ENCODE data around the gene SLC6A1. TPM values are rescaled to one million over a fixed set of nuclear protein-coding genes. Genes with fewer than 3 reads are reported as not detected.

Gene SLC6A1
- total and polyA plus RNA-seq, 12 donors: 0.55 to 2.7 (median 1.7) TPM

DNA sequence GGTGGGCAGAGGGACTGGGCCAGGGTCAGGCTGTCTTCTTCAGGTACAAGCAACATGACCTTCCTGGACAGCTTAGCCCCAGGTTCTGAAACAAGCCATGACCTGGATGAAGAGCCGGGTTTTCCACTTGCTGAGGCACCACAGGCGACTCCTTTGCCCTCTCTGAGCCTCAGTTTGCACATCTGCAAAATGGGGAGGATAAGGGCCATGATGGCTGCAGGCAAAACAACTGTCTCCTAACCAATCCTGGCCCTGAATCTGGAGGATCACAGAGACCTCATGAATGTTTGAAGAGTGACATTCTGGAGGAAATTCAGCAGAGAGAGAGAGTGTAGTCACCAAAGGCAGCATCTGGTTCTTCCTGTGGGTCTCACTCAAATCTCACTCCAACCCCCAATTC is 8.0 kb downstream of the SLC6A1 start:
- intact Hi-C loops (cut with DNase I): no loop called here
- WGBS, 2 donors: 47 to 54% methylated on average over 2 of the region's 2 CpGs
- H3K9me3 ChIP-seq: no peaks in the 10 kb centered on the region
- H3K4me3 ChIP-seq: no peak overlapping the region
- DNase-seq (no peak), ATAC-seq (no peak)
- no peaks in the 10 kb centered on the region for H3K36me3 ChIP-seq
- H3K27ac ChIP-seq: no peak overlapping the region
- peaks cover 0 to 68% (median 31%) of the 10 kb centered on the region in 7 donors for H3K27me3 ChIP-seq
- TF ChIP-seq, protein P1, sequence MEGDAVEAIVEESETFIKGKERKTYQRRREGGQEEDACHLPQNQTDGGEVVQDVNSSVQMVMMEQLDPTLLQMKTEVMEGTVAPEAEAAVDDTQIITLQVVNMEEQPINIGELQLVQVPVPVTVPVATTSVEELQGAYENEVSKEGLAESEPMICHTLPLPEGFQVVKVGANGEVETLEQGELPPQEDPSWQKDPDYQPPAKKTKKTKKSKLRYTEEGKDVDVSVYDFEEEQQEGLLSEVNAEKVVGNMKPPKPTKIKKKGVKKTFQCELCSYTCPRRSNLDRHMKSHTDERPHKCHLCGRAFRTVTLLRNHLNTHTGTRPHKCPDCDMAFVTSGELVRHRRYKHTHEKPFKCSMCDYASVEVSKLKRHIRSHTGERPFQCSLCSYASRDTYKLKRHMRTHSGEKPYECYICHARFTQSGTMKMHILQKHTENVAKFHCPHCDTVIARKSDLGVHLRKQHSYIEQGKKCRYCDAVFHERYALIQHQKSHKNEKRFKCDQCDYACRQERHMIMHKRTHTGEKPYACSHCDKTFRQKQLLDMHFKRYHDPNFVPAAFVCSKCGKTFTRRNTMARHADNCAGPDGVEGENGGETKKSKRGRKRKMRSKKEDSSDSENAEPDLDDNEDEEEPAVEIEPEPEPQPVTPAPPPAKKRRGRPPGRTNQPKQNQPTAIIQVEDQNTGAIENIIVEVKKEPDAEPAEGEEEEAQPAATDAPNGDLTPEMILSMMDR (IDR thresholded peaks at IDR 0.05): no peak
- H3K4me1 ChIP-seq: peaks cover 0 to 6% (median 0%) of the 10 kb centered on the region in 9 donors

DNA sequence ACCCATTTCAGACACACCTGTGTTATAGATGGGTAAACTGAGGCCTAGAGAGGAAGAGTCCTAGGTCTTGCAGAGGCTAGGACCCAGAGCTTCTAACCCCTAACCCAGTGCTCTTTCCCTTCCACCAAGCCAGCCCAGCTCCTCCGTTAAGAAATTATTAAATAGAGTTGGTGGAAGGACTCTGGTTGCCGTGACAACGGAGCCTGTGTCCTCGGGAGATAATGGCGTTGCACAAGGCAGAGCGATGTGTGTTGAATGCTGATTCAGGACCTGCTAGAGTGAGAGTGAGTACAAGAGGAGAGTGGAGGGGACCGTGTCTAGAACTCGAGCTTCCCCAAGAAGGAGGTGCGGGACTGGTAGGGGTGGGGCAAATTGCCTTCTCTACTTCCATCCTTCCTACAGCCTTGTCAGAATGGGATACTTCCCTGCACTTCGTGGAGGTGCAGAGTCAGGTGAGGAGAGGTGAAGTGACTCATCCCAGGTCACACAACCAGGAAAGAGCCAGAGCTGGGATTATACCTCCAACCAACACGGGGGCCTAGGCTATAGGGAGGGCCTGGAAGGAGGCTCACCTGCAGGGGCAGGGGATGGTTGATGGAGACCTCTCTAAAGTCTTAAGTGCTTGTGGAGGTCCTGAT is 8.6 kb downstream of the SLC6A1 start:
- Histone ChIP-seq H3K9me3 (no peaks in the 10 kb centered on the region), H3K27me3 (peaks cover 0 to 64% (median 27%) of the 10 kb centered on the region in 7 donors), H3K4me1 (peaks cover 0 to 6% (median 0%) of the 10 kb centered on the region in 9 donors), H3K27ac (no peak overlapping the region), H3K4me3 (no peak overlapping the region), H3K36me3 (no peaks in the 10 kb centered on the region)
- DNase-seq (no peak), ATAC-seq (no peak)
- intact Hi-C loops (cut with DNase I): no loop called here
- TF ChIP-seq, protein P1 (IDR thresholded peaks at IDR 0.05): no peak
- WGBS, 2 donors: 60% methylated on average over 11 of the region's 11 CpGs

DNA sequence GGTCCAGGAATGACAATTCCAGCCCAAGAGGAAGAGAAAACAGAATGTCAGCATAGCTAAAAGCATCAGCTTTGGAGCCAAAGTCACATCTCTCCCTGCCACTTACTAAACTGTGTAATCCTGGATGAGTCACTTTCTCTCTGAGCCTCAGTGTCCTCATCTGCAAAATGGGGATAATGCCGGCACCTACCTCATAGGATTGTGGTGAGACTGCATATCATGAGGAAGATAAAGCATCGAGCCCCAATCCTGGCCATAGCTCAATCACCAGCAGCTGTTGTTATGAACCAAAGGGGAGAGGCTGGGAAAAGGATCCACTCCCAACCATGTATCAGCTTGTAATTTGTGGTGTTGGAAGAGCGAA is 9.1 kb downstream of the SLC6A1 start:
- H3K36me3 ChIP-seq: no peaks in the 10 kb centered on the region
- ATAC-seq: no peak
- TF ChIP-seq, protein P1 (IDR thresholded peaks at IDR 0.05): no peak
- DNase-seq: no peak
- intact Hi-C loops (cut with DNase I): no loop called here
- H3K4me3 ChIP-seq: no peak overlapping the region
- H3K27ac ChIP-seq: no peak overlapping the region
- H3K9me3 ChIP-seq: no peaks in the 10 kb centered on the region
- 87 to 90% methylated on average over 3 of the region's 3 CpGs for WGBS, 2 donors
- H3K4me1 ChIP-seq: peaks cover 0 to 6% (median 0%) of the 10 kb centered on the region in 9 donors
- peaks cover 0 to 58% (median 22%) of the 10 kb centered on the region in 7 donors for H3K27me3 ChIP-seq

DNA sequence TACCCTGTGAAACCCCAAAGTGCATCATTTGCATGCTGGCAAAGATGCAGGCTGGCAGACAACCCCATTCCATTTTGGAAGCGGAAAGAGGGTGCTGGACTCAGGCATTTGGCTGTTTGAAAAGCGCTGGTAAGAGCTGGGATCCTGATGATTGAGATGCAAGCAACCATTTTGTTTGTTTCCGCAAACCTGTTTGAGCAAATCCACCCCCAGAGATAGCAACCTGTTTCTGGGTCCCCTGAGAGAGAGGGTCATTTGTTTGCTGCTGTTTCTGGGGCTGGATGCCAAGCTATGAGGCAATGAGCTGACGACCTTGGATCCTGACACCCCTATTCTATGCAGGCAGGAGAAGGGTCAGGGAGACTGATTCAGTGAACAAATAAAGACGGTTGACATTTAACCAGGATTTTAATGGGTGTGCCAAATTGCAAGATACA is 9.8 kb downstream of the SLC6A1 start:
- no peak for DNase-seq
- peaks cover 0 to 52% (median 23%) of the 10 kb centered on the region in 7 donors for H3K27me3 ChIP-seq
- H3K4me1 ChIP-seq: peaks cover 0 to 6% (median 0%) of the 10 kb centered on the region in 9 donors
- H3K27ac ChIP-seq: no peak overlapping the region
- H3K4me3 ChIP-seq: no peak overlapping the region
- no peak for ATAC-seq
- intact Hi-C loops (cut with DNase I): no loop called here
- 53 to 58% methylated on average over 5 of the region's 5 CpGs for WGBS, 2 donors
- H3K9me3 ChIP-seq: no peaks in the 10 kb centered on the region
- H3K36me3 ChIP-seq: no peaks in the 10 kb centered on the region
- TF ChIP-seq, protein P1 (IDR thresholded peaks at IDR 0.05): no peak
